Panc1 (cell line): ENCODE data around the gene NEU1. TPM values are rescaled to one million over a fixed set of nuclear protein-coding genes. Genes with fewer than 3 reads are reported as not detected.

ENCODE experiments used
- ATAC-seq: fragments of 200-7000 bp; cut with Tn5 transposase; 2 replicates; pipeline ENCODE4 v1.9.1; 2020; ENCODE audit warnings: mild to moderate bottlenecking, moderate library complexity
- BruUV-seq: library from RNA; stranded (reverse); fragments of 400-500 nt; replicated peaks from 2 replicates; lab custom pipeline; 2021; lab: Mats Ljungman, UMichigan
- CTCF ChIA-PET: fragments of 300-600 bp; sonication (Branson Sonifier 250); formaldehyde crosslinking; loops from one replicate; lab custom pipeline; 2022; ENCODE audit warnings: antibody characterized with exemption; lab: Charles Lee
- POLR2A ChIA-PET: fragments of 300-600 bp; sonication (Branson Sonifier 250); formaldehyde crosslinking; loops from one replicate; lab custom pipeline; 2022; ENCODE audit warnings: antibody characterized with exemption; lab: Charles Lee
- DNase-seq: peaks from one replicate; pipeline ENCODE4 v3.0.0-alpha.2; 2010; ENCODE audit warnings: low read depth, low spot score
- H3K27ac ChIP-seq: 2 replicates; pipeline ENCODE4 v1.5.1; 2011; ENCODE audit warnings: mild to moderate bottlenecking, low read length, inconsistent platforms
- H3K27me3 ChIP-seq: fragments of 200-500 bp; sonication (Bioruptor generic); 2 replicates; pipeline ENCODE4 v1.6.0; 2014; ENCODE audit warnings: low read length, inconsistent platforms; ENCODE audit not compliant: control insufficient read depth, insufficient read depth
- H3K36me3 ChIP-seq: fragments of 200-500 bp; sonication (Bioruptor generic); 2 replicates; pipeline ENCODE4 v1.5.1; 2014; ENCODE audit warnings: inconsistent platforms, mild to moderate bottlenecking, low read length, moderate library complexity; ENCODE audit not compliant: control insufficient read depth, insufficient read depth
- H3K4me1 ChIP-seq: 2 replicates; pipeline ENCODE4 v1.5.1; 2011; ENCODE audit warnings: inconsistent platforms, mild to moderate bottlenecking, low read length, moderate library complexity; ENCODE audit not compliant: control insufficient read depth, insufficient read depth
- H3K4me3 ChIP-seq, 2 experiments: 2 replicates each; pipeline ENCODE4 v1.5.1; 2011 to 2012; ENCODE audit warnings: low read depth in 2 of 2, low read length in 2 of 2, mild to moderate bottlenecking in 2 of 2, inconsistent platforms in 1 of 2, moderate library complexity in 1 of 2
- H3K9me3 ChIP-seq: fragments of 200-500 bp; sonication (Bioruptor generic); 2 replicates; pipeline ENCODE4 v1.5.1; 2014; ENCODE audit warnings: low read depth, mild to moderate bottlenecking, inconsistent platforms, low read length, moderate library complexity; ENCODE audit not compliant: control insufficient read depth, insufficient read depth
- CTCF ChIP-seq: fragments of 450-650 bp; IDR thresholded peaks from 2 replicates; pipeline ENCODE4 v1.5.1; 2017; ENCODE audit warnings: mild to moderate bottlenecking
- POLR2AphosphoS5 ChIP-seq: IDR thresholded peaks from 2 replicates; pipeline ENCODE4 v1.6.1; 2012; ENCODE audit warnings: mild to moderate bottlenecking, low read depth, low read length, moderate library complexity
- REST ChIP-seq, 2 experiments: IDR thresholded peaks; 2 replicates each; pipeline ENCODE4 v1.6.1; 2011 to 2012; ENCODE audit warnings: low read depth in 2 of 2, control low read depth in 1 of 2, low read length in 1 of 2, mild to moderate bottlenecking in 1 of 2, moderate library complexity in 1 of 2; ENCODE audit not compliant: insufficient read depth in 1 of 2
- SIN3A ChIP-seq: IDR thresholded peaks from 2 replicates; pipeline ENCODE4 v1.6.1; 2012; ENCODE audit warnings: low read depth, mild to moderate bottlenecking, low read length, moderate library complexity, borderline replicate concordance; ENCODE audit not compliant: insufficient read depth
- TCF7L2 ChIP-seq: IDR thresholded peaks from 2 replicates; pipeline ENCODE4 v1.6.1; 2011; ENCODE audit warnings: mild to moderate bottlenecking, low read depth, low read length, inconsistent platforms
- in situ Hi-C: cut with HindIII; loops from 2 replicates; pipeline ENCODE4 v1.10.0; 2016; ENCODE audit warnings: low sequenced_read_pairs, low pct_unique_long_range_greater_than_20kb
- intact Hi-C: fragments of 100-400 bp; cut with micrococcal nuclease; formaldehyde crosslinking; loops from one replicate; pipeline ENCODE4 v1.10.0; 2022; ENCODE audit not compliant: unreplicated experiment
- total RNA-seq: library from RNA; stranded (reverse); gene quantifications from one replicate; pipeline ENCODE4 v1.2.1, GENCODE V29; 2021; ENCODE audit not compliant: unreplicated experiment

NEU1 gene
- total RNA-seq, 1 experiment from 2014 or later, result 111 TPM

GRCh38 chr6:31903957-31904356, 41.3 kb upstream of the NEU1 start:
- Histone ChIP-seq H3K4me3 (no peak overlapping the region), H3K36me3 (no peaks in the 10 kb centered on the region), H3K9me3 (no peaks in the 10 kb centered on the region), H3K27ac (no peak overlapping the region; the same call in 1 of the 2 replicates), H3K27me3 (no peaks in the 10 kb centered on the region), H3K4me1 (peaks cover 15% of the 10 kb centered on the region)
- BruUV-seq, result no TSS peak
- TF ChIP-seq SIN3A, result no peak
- intact Hi-C loops, result no loop called here
- no peak for DNase-seq
- POLR2A ChIA-PET, result no interaction called here
- in situ Hi-C loops, result no loop called here
- ATAC-seq, result no peak
- CTCF ChIA-PET, result interaction anchor here (0.9 kb wide), 1 partner anchor 46 kb away, joined by 3 read pairs; no protein-coding TSS in a partner anchor

GRCh38 chr6:31901953-31902643, 39.5 kb upstream of the NEU1 start, which contains the start of gene ZBTB12:
ZBTB12 (minus strand) TSS chr6:31902086; CDS start chr6:31901305, 781 bp downstream.
- ChIA-PET POLR2A (interaction anchor here (0.6 kb wide), 1 partner anchor 14 kb away, joined by 4 read pairs; no protein-coding TSS in a partner anchor), CTCF (interaction anchor here (0.6 to 0.8 kb wide), 2 partner anchors 21 to 50 kb away, joined by 3 read pairs; no protein-coding TSS in a partner anchor)
- Histone ChIP-seq H3K9me3 (no peaks in the 10 kb centered on the region), H3K4me1 (peaks cover 17% of the 10 kb centered on the region), H3K4me3 (peak within 1 kb of the TSS; percentile 54 to 70), H3K27me3 (no peaks in the 10 kb centered on the region), H3K27ac (peak within 1 kb of the TSS; percentile 92), H3K36me3 (no peaks in the 10 kb centered on the region; the same call in 1 of the 2 replicates)
- peak; percentile 64 for DNase-seq
- TF ChIP-seq TCF7L2 (no peak), SIN3A (peak; percentile 45; the same call in 1 of the 2 replicates), POLR2AphosphoS5 (peak; percentile 52; the same call in 1 of the 2 replicates), REST (IDR thresholded peaks at IDR 0.05; ENCODE audit: insufficient read depth in 1 of 2, low read depth in 2 of 2, low read length in 1 of 2) (0 out of 4 replicates have a peak, but pooled peaks of 1 of the 2 experiments have one; percentile 18), CTCF (no peak)
- intact Hi-C loops, result no loop called here
- in situ Hi-C loops, result no loop called here
- no TSS peak for BruUV-seq
- ATAC-seq, result peak; percentile 83
